Astrocyte (in vitro differentiated cells and primary cell): Measurements from ENCODE around the gene CDK7. TPM values are rescaled to one million over a fixed set of nuclear protein-coding genes. Genes with fewer than 3 reads are reported as not detected.

Experiments used
- DNase-seq: peaks from one replicate; pipeline ENCODE4 v3.0.0-alpha.2; 2010; ENCODE audit warnings: low read depth
- FAIRE-seq: peaks from 2 replicates; lab custom pipeline; 2011; peaks lifted over from hg19 to GRCh38; lab: Jason Lieb, UNC
- H2AFZ ChIP-seq: 2 replicates; pipeline ENCODE4 v1.6.0; 2012; ENCODE audit warnings: low read depth, low read length, inconsistent platforms
- H3K27ac ChIP-seq: 2 replicates; pipeline ENCODE4 v1.5.1; 2011; ENCODE audit warnings: low read depth, low read length, inconsistent platforms
- H3K27me3 ChIP-seq: 2 replicates; pipeline ENCODE4 v1.6.0; 2011; ENCODE audit warnings: low read length, inconsistent platforms; ENCODE audit not compliant: insufficient read depth
- H3K36me3 ChIP-seq: 2 replicates; pipeline ENCODE4 v1.5.1; 2011; ENCODE audit warnings: low read length, inconsistent platforms; ENCODE audit not compliant: insufficient read depth
- H3K4me1 ChIP-seq: 2 replicates; pipeline ENCODE4 v1.5.1; 2011; ENCODE audit warnings: low read length, inconsistent platforms; ENCODE audit not compliant: insufficient read depth
- H3K4me2 ChIP-seq: 2 replicates; pipeline ENCODE4 v1.6.0; 2012; ENCODE audit warnings: low read length, inconsistent platforms
- H3K4me3 ChIP-seq: 2 replicates; pipeline ENCODE4 v1.5.1; 2011; ENCODE audit warnings: low read depth, mild to moderate bottlenecking, low read length, inconsistent platforms; ENCODE audit not compliant: insufficient read depth
- H3K79me2 ChIP-seq: 2 replicates; pipeline ENCODE4 v1.6.0; 2012; ENCODE audit warnings: mild to moderate bottlenecking, low read length, inconsistent platforms; ENCODE audit not compliant: insufficient read depth
- H3K9ac ChIP-seq: 2 replicates; pipeline ENCODE4 v1.6.0; 2012; ENCODE audit warnings: mild to moderate bottlenecking, low read length, inconsistent platforms
- H3K9me3 ChIP-seq: 2 replicates; pipeline ENCODE4 v1.5.1; 2012; ENCODE audit warnings: low read depth, mild to moderate bottlenecking, low read length, inconsistent platforms; ENCODE audit not compliant: insufficient read depth
- H4K20me1 ChIP-seq: 2 replicates; pipeline ENCODE4 v1.6.0; 2012; ENCODE audit warnings: low read length, inconsistent platforms; ENCODE audit not compliant: insufficient read depth
- H3K27ac Mint-ChIP-seq: one replicate; pipeline ENCODE4 v1.8.0; 2021; ENCODE audit warnings: mild to moderate bottlenecking, mixed read lengths; ENCODE audit not compliant: unreplicated experiment
- H3K27me3 Mint-ChIP-seq: one replicate; pipeline ENCODE4 v1.8.0; 2021; ENCODE audit warnings: low read depth, mixed read lengths; ENCODE audit not compliant: unreplicated experiment
- H3K36me3 Mint-ChIP-seq: one replicate; pipeline ENCODE4 v1.8.0; 2021; ENCODE audit warnings: low read depth, mixed read lengths; ENCODE audit not compliant: unreplicated experiment
- H3K4me1 Mint-ChIP-seq: one replicate; pipeline ENCODE4 v1.8.0; 2021; ENCODE audit warnings: low read depth, mixed read lengths; ENCODE audit not compliant: unreplicated experiment
- H3K4me3 Mint-ChIP-seq: one replicate; pipeline ENCODE4 v1.8.0; 2021; ENCODE audit warnings: mild to moderate bottlenecking, moderate library complexity, mixed read lengths; ENCODE audit not compliant: unreplicated experiment
- H3K9me3 Mint-ChIP-seq: one replicate; pipeline ENCODE4 v1.8.0; 2021; ENCODE audit warnings: mild to moderate bottlenecking, mixed read lengths; ENCODE audit not compliant: unreplicated experiment
- EZH2 ChIP-seq: IDR thresholded peaks from 2 replicates; pipeline ENCODE4 v1.6.1; 2012; ENCODE audit warnings: mild to moderate bottlenecking, low read length, inconsistent platforms; ENCODE audit not compliant: insufficient read depth
- total RNA-seq: library from RNA; stranded (reverse); gene quantifications from 2 replicates; pipeline ENCODE4 v1.2.1, GENCODE V29; 2021
- TF ChIP-seq, protein P1 (sequence below): IDR thresholded peaks from 2 replicates; pipeline ENCODE4 v1.5.1; 2011; ENCODE audit warnings: low read depth, mild to moderate bottlenecking, inconsistent platforms, low read length, moderate library complexity; ENCODE audit not compliant: insufficient read depth

The CDK7 gene
- total RNA-seq, 1 donor from 2014 or later: 58.3 TPM

- H3K4me3 Mint-ChIP-seq: no peak overlapping the region
- H3K4me2 ChIP-seq: no peak overlapping the region
Measured at GRCh38 chr5:69300537-69301203, 66.0 kb downstream of the CDK7 start.

DNA sequence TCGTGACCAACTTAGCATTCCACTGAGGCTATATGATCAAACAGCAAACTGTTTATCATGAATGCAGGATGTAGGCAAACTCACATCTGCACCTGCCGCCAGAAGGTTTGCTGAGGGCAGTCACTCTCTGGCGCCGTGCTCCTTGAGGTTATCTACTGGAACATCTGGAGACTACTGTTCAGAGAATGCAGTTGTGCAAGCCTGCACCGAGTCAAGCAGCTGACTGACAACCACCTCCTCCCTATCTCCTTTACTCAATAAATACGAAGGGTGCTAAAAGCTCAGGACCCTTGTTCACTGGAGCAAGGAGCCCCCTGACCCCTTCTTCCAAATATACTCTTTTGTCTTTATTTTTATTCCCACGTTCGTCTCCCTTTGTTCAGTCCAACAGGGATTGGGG lies 70.8 kb downstream of the CDK7 start:
- Mint-ChIP-seq H3K27me3 (no peaks in the 10 kb centered on the region), H3K36me3 (peaks cover 11% of the 10 kb centered on the region), H3K4me1 (no peaks in the 10 kb centered on the region), H3K9me3 (peaks cover 12% of the 10 kb centered on the region), H3K4me3 (no peak overlapping the region), H3K27ac (no peak overlapping the region)
- Histone ChIP-seq H3K36me3 (no peaks in the 10 kb centered on the region), H3K79me2 (no peaks in the 10 kb centered on the region), H3K4me3 (no peak overlapping the region), H4K20me1 (no peaks in the 10 kb centered on the region), H3K9ac (no peak overlapping the region), H3K27me3 (no peaks in the 10 kb centered on the region), H3K4me2 (no peak overlapping the region), H3K27ac (no peak overlapping the region), H3K4me1 (no peaks in the 10 kb centered on the region), H3K9me3 (no peaks in the 10 kb centered on the region), H2AFZ (no peak overlapping the region)
- DNase-seq (no peak), FAIRE-seq (no peak)
- no peak for TF ChIP-seq EZH2
- TF ChIP-seq, protein P1, sequence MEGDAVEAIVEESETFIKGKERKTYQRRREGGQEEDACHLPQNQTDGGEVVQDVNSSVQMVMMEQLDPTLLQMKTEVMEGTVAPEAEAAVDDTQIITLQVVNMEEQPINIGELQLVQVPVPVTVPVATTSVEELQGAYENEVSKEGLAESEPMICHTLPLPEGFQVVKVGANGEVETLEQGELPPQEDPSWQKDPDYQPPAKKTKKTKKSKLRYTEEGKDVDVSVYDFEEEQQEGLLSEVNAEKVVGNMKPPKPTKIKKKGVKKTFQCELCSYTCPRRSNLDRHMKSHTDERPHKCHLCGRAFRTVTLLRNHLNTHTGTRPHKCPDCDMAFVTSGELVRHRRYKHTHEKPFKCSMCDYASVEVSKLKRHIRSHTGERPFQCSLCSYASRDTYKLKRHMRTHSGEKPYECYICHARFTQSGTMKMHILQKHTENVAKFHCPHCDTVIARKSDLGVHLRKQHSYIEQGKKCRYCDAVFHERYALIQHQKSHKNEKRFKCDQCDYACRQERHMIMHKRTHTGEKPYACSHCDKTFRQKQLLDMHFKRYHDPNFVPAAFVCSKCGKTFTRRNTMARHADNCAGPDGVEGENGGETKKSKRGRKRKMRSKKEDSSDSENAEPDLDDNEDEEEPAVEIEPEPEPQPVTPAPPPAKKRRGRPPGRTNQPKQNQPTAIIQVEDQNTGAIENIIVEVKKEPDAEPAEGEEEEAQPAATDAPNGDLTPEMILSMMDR: no peak

More at GRCh38 chr5:69300537-69301203, 66.0 kb downstream of the CDK7 start:
- Histone ChIP-seq H3K27ac (no peak overlapping the region), H2AFZ (no peak overlapping the region), H3K27me3 (no peaks in the 10 kb centered on the region), H3K79me2 (no peaks in the 10 kb centered on the region), H4K20me1 (no peaks in the 10 kb centered on the region), H3K4me3 (no peak overlapping the region), H3K4me1 (no peaks in the 10 kb centered on the region), H3K9ac (no peak overlapping the region), H3K9me3 (no peaks in the 10 kb centered on the region), H3K36me3 (no peaks in the 10 kb centered on the region)
- H3K9me3 Mint-ChIP-seq: no peaks in the 10 kb centered on the region
- H3K4me1 Mint-ChIP-seq: no peaks in the 10 kb centered on the region
- TF ChIP-seq EZH2: no peak
- TF ChIP-seq, protein P1: no peak
- DNase-seq (no peak), FAIRE-seq (no peak)
- no peaks in the 10 kb centered on the region for H3K27me3 Mint-ChIP-seq
- H3K27ac Mint-ChIP-seq: no peak overlapping the region
- H3K36me3 Mint-ChIP-seq: peaks cover 3% of the 10 kb centered on the region

DNA sequence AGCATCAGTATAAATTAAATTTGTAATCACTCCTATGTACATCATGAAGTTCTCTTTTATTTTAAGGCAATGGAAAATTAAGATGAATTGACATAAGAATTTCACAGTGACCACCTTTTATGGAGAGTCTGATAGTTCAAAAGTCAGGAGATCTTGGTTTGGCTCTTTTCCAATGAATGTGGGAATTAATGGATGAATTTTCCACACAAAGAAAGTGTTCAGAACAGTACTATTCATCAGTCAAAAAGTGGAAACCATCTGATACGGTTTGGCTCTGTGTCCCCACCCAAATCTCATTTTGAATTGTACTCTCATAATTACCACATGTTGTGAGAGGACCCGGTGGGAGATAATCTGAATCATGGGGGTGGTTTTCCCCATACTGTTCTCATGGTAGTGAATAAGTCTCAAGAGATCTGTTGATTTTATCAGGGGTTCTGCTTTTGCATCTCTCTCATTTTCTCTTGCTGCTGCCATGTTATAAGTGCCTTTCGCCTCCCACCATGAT lies 73.4 kb downstream of the CDK7 start:
- H3K4me3 Mint-ChIP-seq: no peak overlapping the region
- Histone ChIP-seq H3K27me3 (no peaks in the 10 kb centered on the region), H3K27ac (no peak overlapping the region), H3K79me2 (no peaks in the 10 kb centered on the region), H3K9ac (no peak overlapping the region), H3K4me3 (no peak overlapping the region), H3K9me3 (no peaks in the 10 kb centered on the region), H3K4me2 (no peak overlapping the region), H4K20me1 (no peaks in the 10 kb centered on the region), H3K36me3 (no peaks in the 10 kb centered on the region), H2AFZ (no peak overlapping the region), H3K4me1 (no peaks in the 10 kb centered on the region)
- H3K27me3 Mint-ChIP-seq: peaks cover 3% of the 10 kb centered on the region
- peaks cover 12% of the 10 kb centered on the region for H3K9me3 Mint-ChIP-seq
- TF ChIP-seq EZH2: no peak
- TF ChIP-seq, protein P1: no peak
- FAIRE-seq: no peak
- peaks cover 17% of the 10 kb centered on the region for H3K36me3 Mint-ChIP-seq
- H3K4me1 Mint-ChIP-seq: no peaks in the 10 kb centered on the region
- peak; percentile 10 for DNase-seq
- H3K27ac Mint-ChIP-seq: no peak overlapping the region
